Esophagus squamous epithelium (tissue), 5 donors: ENCODE data around the gene BACH1. TPM values are rescaled to one million over a fixed set of nuclear protein-coding genes. Genes with fewer than 3 reads are reported as not detected.

Source experiments
- DNase-seq: peaks from one replicate; lab custom pipeline; 2025; lab: John Stamatoyannopoulos, UW
- H3K27ac ChIP-seq, 4 donors: fragments of 200-600 bp; sonication (generic); one replicate each; pipeline ENCODE4 v1.5.1; 2016 to 2019; ENCODE audit warnings: mild to moderate bottlenecking in 1 of 4
- H3K27me3 ChIP-seq, 4 donors: fragments of 200-600 bp; sonication (generic); 1 replicate in 3 of 4; 2 replicates in 1 of 4; pipeline versions ENCODE4 v1.5.1 to v1.6.0; 2017 to 2021; ENCODE audit warnings: antibody characterized with exemption in 1 of 4
- H3K36me3 ChIP-seq, 3 donors: fragments of 200-600 bp; sonication (generic); one replicate each; pipeline ENCODE4 v1.5.1; 2016 to 2019
- H3K4me1 ChIP-seq, 3 donors: fragments of 200-600 bp; sonication (generic); one replicate each; pipeline ENCODE4 v1.5.1; 2017 to 2019
- H3K4me3 ChIP-seq, 4 donors: fragments of 200-600 bp; sonication (generic); 1 replicate in 3 of 4; 2 replicates in 1 of 4; pipeline ENCODE4 v1.5.1; 2016 to 2019; ENCODE audit warnings: mild to moderate bottlenecking in 2 of 4, moderate library complexity in 1 of 4
- H3K9me3 ChIP-seq, 3 donors: fragments of 200-600 bp; sonication (generic); one replicate each; pipeline ENCODE4 v1.5.1; 2016 to 2019
- CTCF ChIP-seq, 6 experiments: fragments of 450-650 bp in 4 of 6; fragments of 200-600 bp in 2 of 6; sonication (generic) in 2 of 6; IDR thresholded peaks; one replicate each; pipeline ENCODE4 v1.5.1; 2016 to 2019; ENCODE audit warnings: antibody characterized with exemption in 6 of 6, mild to moderate bottlenecking in 4 of 6, moderate library complexity in 4 of 6
- POLR2A ChIP-seq, 4 donors: fragments of 450-650 bp; IDR thresholded peaks; one replicate each; pipeline ENCODE4 v1.6.1; 2017; ENCODE audit warnings: antibody characterized with exemption in 4 of 4, mild to moderate bottlenecking in 4 of 4, moderate library complexity in 3 of 4
- WGBS, 2 donors: methylation state at CpG; one replicate each; pipeline ENCODE4 v1.1.5; 2018; 5-methylcytosine and 5-hydroxymethylcytosine counted together
- intact Hi-C: fragments of 100-400 bp; cut with DNase I; formaldehyde crosslinking; loops from one replicate; pipeline ENCODE4 v1.15.0; 2022
- total RNA-seq, 4 donors: library from RNA; depleted of rRNA; stranded (reverse); fragments of >200 nt; gene quantifications; one replicate each; pipeline ENCODE4 v1.1.0, GENCODE V29; 2016
- donor health status: DM: yes; HTN: yes; CAD: no.

The BACH1 gene
- total RNA-seq, 4 donors from 2014 or later: 39.6 to 54.6 (median 44.8) TPM

GRCh38 chr21:29257701-29258100 is 41.0 kb upstream of the BACH1 start:
- WGBS, 2 donors: 75 to 78% methylated on average over 2 of the region's 2 CpGs
- Histone ChIP-seq H3K4me3 (no peak overlapping the region), H3K27ac (no peak overlapping the region), H3K36me3 (no peaks in the 10 kb centered on the region), H3K4me1 (peaks cover 0 to 33% (median 8%) of the 10 kb centered on the region in 3 donors), H3K27me3 (no peaks in the 10 kb centered on the region), H3K9me3 (peaks cover 0 to 17% (median 16%) of the 10 kb centered on the region in 3 donors)
- intact Hi-C loops: no loop called here
- DNase-seq: no peak
- no peak for TF ChIP-seq POLR2A (IDR thresholded peaks at IDR 0.05)
- no peak for TF ChIP-seq CTCF (IDR thresholded peaks at IDR 0.05)

- DNase-seq: no peak
- Histone ChIP-seq H3K4me1 (peaks cover 0 to 33% (median 8%) of the 10 kb centered on the region in 3 donors), H3K4me3 (no peak overlapping the region), H3K9me3 (peaks cover 0 to 8% (median 6%) of the 10 kb centered on the region in 3 donors), H3K36me3 (no peaks in the 10 kb centered on the region), H3K27me3 (no peaks in the 10 kb centered on the region), H3K27ac (no peak overlapping the region)
- intact Hi-C loops: no loop called here
- TF ChIP-seq CTCF (IDR thresholded peaks at IDR 0.05): no peak
- no peak for TF ChIP-seq POLR2A (IDR thresholded peaks at IDR 0.05)
- 14 to 31% methylated on average over 5 of the region's 5 CpGs for WGBS, 2 donors
Measured at GRCh38 chr21:29258626-29259338, 39.9 kb upstream of the BACH1 start.

- 78 to 88% methylated on average over 2 of the region's 2 CpGs for WGBS, 2 donors
- intact Hi-C loops: no loop called here
- TF ChIP-seq CTCF (IDR thresholded peaks at IDR 0.05) (no peak), POLR2A (IDR thresholded peaks at IDR 0.05) (no peak)
Measured at GRCh38 chr21:29260461-29260860, 38.3 kb upstream of the BACH1 start.

GRCh38 chr21:29261555-29262540 is 36.9 kb upstream of the BACH1 start:
- WGBS, 2 donors: 44 to 56% methylated on average over 7 of the region's 7 CpGs
- DNase-seq: no peak
- no peaks in the 10 kb centered on the region for H3K9me3 ChIP-seq
- TF ChIP-seq POLR2A (IDR thresholded peaks at IDR 0.05) (no peak), CTCF (IDR thresholded peaks at IDR 0.05) (no peak)
- H3K4me1 ChIP-seq: peaks cover 0 to 33% (median 8%) of the 10 kb centered on the region in 3 donors
- no peak overlapping the region for H3K4me3 ChIP-seq
- H3K27me3 ChIP-seq: no peaks in the 10 kb centered on the region
- intact Hi-C loops: no loop called here
- H3K27ac ChIP-seq: peak overlapping the region in 2 of 4 donors; percentile 10 to 29
- H3K36me3 ChIP-seq: no peaks in the 10 kb centered on the region

More at GRCh38 chr21:29260461-29260860, 38.3 kb upstream of the BACH1 start:
- H3K27ac ChIP-seq: no peak overlapping the region
- peaks cover 0 to 33% (median 8%) of the 10 kb centered on the region in 3 donors for H3K4me1 ChIP-seq
- H3K9me3 ChIP-seq: no peaks in the 10 kb centered on the region
- H3K36me3 ChIP-seq: no peaks in the 10 kb centered on the region
- DNase-seq: no peak
- H3K4me3 ChIP-seq: no peak overlapping the region
- H3K27me3 ChIP-seq: no peaks in the 10 kb centered on the region
